Neural crest cell (in vitro differentiated cells): Measurements from ENCODE around the gene HESX1. TPM values are rescaled to one million over a fixed set of nuclear protein-coding genes. Genes with fewer than 3 reads are reported as not detected.

ENCODE experiments used
- DNase-seq: peaks from one replicate; pipeline ENCODE4 v3.0.0; 2021; ENCODE audit warnings: low read depth, mixed read lengths, low spot score
- H3K27ac Mint-ChIP-seq: one replicate; pipeline ENCODE4 v1.8.0; 2021; ENCODE audit warnings: mild to moderate bottlenecking, mixed read lengths; ENCODE audit not compliant: unreplicated experiment
- H3K27me3 Mint-ChIP-seq: 2 replicates; pipeline ENCODE4 v1.8.0; 2021; ENCODE audit warnings: low read depth, mild to moderate bottlenecking, mixed read lengths
- H3K36me3 Mint-ChIP-seq: 2 replicates; pipeline ENCODE4 v1.8.0; 2021; ENCODE audit warnings: low read depth, mild to moderate bottlenecking, mixed read lengths
- H3K4me1 Mint-ChIP-seq: 2 replicates; pipeline ENCODE4 v1.8.0; 2021; ENCODE audit warnings: mixed read lengths
- H3K4me3 Mint-ChIP-seq: one replicate; pipeline ENCODE4 v1.8.0; 2021; ENCODE audit warnings: mild to moderate bottlenecking, mixed read lengths
- H3K9me3 Mint-ChIP-seq: 2 replicates; pipeline ENCODE4 v1.8.0; 2021; ENCODE audit warnings: mixed read lengths
- CTCF ChIP-seq: fragments of 200-600 bp; sonication (generic); conservative IDR thresholded peaks from 2 replicates; pipeline ENCODE4 v1.5.0; 2021; ENCODE audit warnings: antibody characterized with exemption, mild to moderate bottlenecking
- total RNA-seq: library from RNA; stranded (reverse); gene quantifications from 2 replicates; pipeline ENCODE4 v1.2.1, GENCODE V29; 2021

Gene HESX1
- total RNA-seq, 1 donor from 2014 or later, result 0.98 TPM

- no peak for TF ChIP-seq CTCF
- H3K4me1 Mint-ChIP-seq, result peaks cover 90% of the 10 kb centered on the region
- no peak overlapping the region for H3K27ac Mint-ChIP-seq
- H3K27me3 Mint-ChIP-seq, result no peaks in the 10 kb centered on the region
- H3K9me3 Mint-ChIP-seq, result no peaks in the 10 kb centered on the region
- no peaks in the 10 kb centered on the region for H3K36me3 Mint-ChIP-seq
- no peak for DNase-seq
- peak overlapping the region; percentile 72 for H3K4me3 Mint-ChIP-seq
Observed at GRCh38 chr3:57158325-57158724, 41.5 kb downstream of the HESX1 start.

GRCh38 chr3:57157545-57157944, 42.2 kb downstream of the HESX1 start:
- H3K27me3 Mint-ChIP-seq, result no peaks in the 10 kb centered on the region
- peaks cover 90% of the 10 kb centered on the region for H3K4me1 Mint-ChIP-seq
- H3K36me3 Mint-ChIP-seq, result no peaks in the 10 kb centered on the region
- peak overlapping the region; percentile 85 for H3K27ac Mint-ChIP-seq
- H3K4me3 Mint-ChIP-seq, result peak overlapping the region; percentile 9
- DNase-seq, result no peak
- no peaks in the 10 kb centered on the region for H3K9me3 Mint-ChIP-seq
- no peak for TF ChIP-seq CTCF

GRCh38 chr3:57155310-57155643, 44.5 kb downstream of the HESX1 start:
- Mint-ChIP-seq H3K9me3 (no peaks in the 10 kb centered on the region), H3K27me3 (no peaks in the 10 kb centered on the region), H3K27ac (peak overlapping the region; percentile 84), H3K4me1 (peaks cover 92% of the 10 kb centered on the region), H3K36me3 (no peaks in the 10 kb centered on the region), H3K4me3 (peak overlapping the region; percentile 20)
- DNase-seq, result no peak
- TF ChIP-seq CTCF, result no peak

- Mint-ChIP-seq H3K9me3 (no peaks in the 10 kb centered on the region), H3K36me3 (no peaks in the 10 kb centered on the region), H3K4me3 (peak overlapping the region; percentile 20), H3K4me1 (peaks cover 90% of the 10 kb centered on the region), H3K27me3 (no peaks in the 10 kb centered on the region), H3K27ac (peak overlapping the region; percentile 84)
- DNase-seq, result no peak
- TF ChIP-seq CTCF, result no peak
Observed at GRCh38 chr3:57154470-57155309, 45.1 kb downstream of the HESX1 start.

- H3K36me3 Mint-ChIP-seq, result peaks cover 2% of the 10 kb centered on the region
- H3K27me3 Mint-ChIP-seq, result no peaks in the 10 kb centered on the region
- peak overlapping the region; percentile 96 for H3K27ac Mint-ChIP-seq
- H3K4me1 Mint-ChIP-seq, result peaks cover 73% of the 10 kb centered on the region
- no peak for TF ChIP-seq CTCF
- DNase-seq, result peak; percentile 55
- H3K4me3 Mint-ChIP-seq, result peak overlapping the region; percentile 85
- H3K9me3 Mint-ChIP-seq, result no peaks in the 10 kb centered on the region
Observed at GRCh38 chr3:57152151-57153143, 47.3 kb downstream of the HESX1 start.
